Mucosa of descending colon (tissue), 3 donors: Measurements from ENCODE around the gene KLHL5. TPM values are rescaled to one million over a fixed set of nuclear protein-coding genes. Genes with fewer than 3 reads are reported as not detected.

Experiments
- ATAC-seq: fragments of 200-7000 bp; cut with Tn5 transposase; one replicate; pipeline ENCODE4 v1.9.1; 2020; ENCODE audit warnings: mild to moderate bottlenecking, moderate library complexity
- DNase-seq, 3 donors: peaks; one replicate each; pipeline ENCODE4 v3.0.0-alpha.2; 2020
- H3K36me3 ChIP-seq: fragments of 200-600 bp; one replicate; pipeline ENCODE4 v1.8.0; 2021; ENCODE audit warnings: low read depth, mild to moderate bottlenecking
- H3K4me1 ChIP-seq: fragments of 200-600 bp; one replicate; pipeline ENCODE4 v1.8.0; 2021; ENCODE audit warnings: low read depth, mild to moderate bottlenecking
- H3K4me3 ChIP-seq: fragments of 200-600 bp; one replicate; pipeline ENCODE4 v1.8.0; 2021; ENCODE audit warnings: mild to moderate bottlenecking
- H3K9me3 ChIP-seq: fragments of 200-600 bp; one replicate; pipeline ENCODE4 v1.8.0; 2021; ENCODE audit warnings: mild to moderate bottlenecking
- CTCF ChIP-seq: fragments of 200-600 bp; IDR thresholded peaks from one replicate; pipeline ENCODE4 v1.8.0; 2022; ENCODE audit warnings: antibody characterized with exemption, mild to moderate bottlenecking
- intact Hi-C, 2 donors: fragments of 100-400 bp; cut with DNase I in 1 of 2; cut with micrococcal nuclease in 1 of 2; formaldehyde crosslinking; loops; one replicate each; pipeline versions ENCODE4 v1.11.0 to v1.11.1; 2022; cut with DNase I, micrococcal nuclease
- total RNA-seq, 3 donors: library from RNA; stranded (reverse); fragmentation: NEBNext Ultra II Directional in 2 of 3; extraction: Animal tissue kit (Norgen Biotek cat#: 25700) in 2 of 3; gene quantifications; one replicate each; pipeline versions ENCODE4 v1.2.1 to v1.2.4, GENCODE V29; 2021 to 2023
- donor health status: DM: no; HTN: no; CAD: no; lungs with moderate emphysema.
- donor health status: DM: no; HTN: no; CAD: no.
- donor health status: DM: no; HTN: yes; CAD: no.

Gene KLHL5
- total RNA-seq, 3 donors from 2014 or later = 2.5 to 94.8 (median 15.2) TPM

- no peak for DNase-seq
- no peak for TF ChIP-seq CTCF
- no peak overlapping the region for H3K4me3 ChIP-seq
- no peaks in the 10 kb centered on the region for H3K36me3 ChIP-seq
- ATAC-seq = no peak
- H3K9me3 ChIP-seq = no peaks in the 10 kb centered on the region
- intact Hi-C loops = no loop called here
- H3K4me1 ChIP-seq = no peaks in the 10 kb centered on the region
Measured at GRCh38 chr4:39078829-39079228, 16.8 kb downstream of the KLHL5 start.

- intact Hi-C loops = no loop called here
- DNase-seq (no peak), ATAC-seq (no peak)
- no peak for TF ChIP-seq CTCF
- no peaks in the 10 kb centered on the region for H3K4me1 ChIP-seq
- no peaks in the 10 kb centered on the region for H3K36me3 ChIP-seq
- H3K9me3 ChIP-seq = no peaks in the 10 kb centered on the region
- no peak overlapping the region for H3K4me3 ChIP-seq
Measured at GRCh38 chr4:39083164-39083563, 21.1 kb downstream of the KLHL5 start.

GRCh38 chr4:39085891-39086290, 23.9 kb downstream of the KLHL5 start:
- no peak for ATAC-seq

GRCh38 chr4:39096847-39097246, 34.8 kb downstream of the KLHL5 start:
- H3K4me1 ChIP-seq = no peaks in the 10 kb centered on the region
- H3K9me3 ChIP-seq = no peaks in the 10 kb centered on the region
- no peaks in the 10 kb centered on the region for H3K36me3 ChIP-seq
- no peak for ATAC-seq
- H3K4me3 ChIP-seq = no peak overlapping the region
- no peak for DNase-seq
- intact Hi-C loops = no loop called here
- TF ChIP-seq CTCF = no peak

More at GRCh38 chr4:39085891-39086290, 23.9 kb downstream of the KLHL5 start:
- no peaks in the 10 kb centered on the region for H3K4me1 ChIP-seq
- no peak for TF ChIP-seq CTCF
- no peaks in the 10 kb centered on the region for H3K9me3 ChIP-seq
- intact Hi-C loops = no loop called here
- no peaks in the 10 kb centered on the region for H3K36me3 ChIP-seq
- H3K4me3 ChIP-seq = no peak overlapping the region
- DNase-seq = peak in 1 of 3 donors; percentile 7

GRCh38 chr4:39097290-39097689, 35.3 kb downstream of the KLHL5 start:
- intact Hi-C loops = no loop called here
- no peak for DNase-seq
- TF ChIP-seq CTCF = no peak
- no peaks in the 10 kb centered on the region for H3K9me3 ChIP-seq
- H3K4me1 ChIP-seq = no peaks in the 10 kb centered on the region
- H3K4me3 ChIP-seq = no peak overlapping the region
- no peaks in the 10 kb centered on the region for H3K36me3 ChIP-seq
- no peak for ATAC-seq

DNA sequence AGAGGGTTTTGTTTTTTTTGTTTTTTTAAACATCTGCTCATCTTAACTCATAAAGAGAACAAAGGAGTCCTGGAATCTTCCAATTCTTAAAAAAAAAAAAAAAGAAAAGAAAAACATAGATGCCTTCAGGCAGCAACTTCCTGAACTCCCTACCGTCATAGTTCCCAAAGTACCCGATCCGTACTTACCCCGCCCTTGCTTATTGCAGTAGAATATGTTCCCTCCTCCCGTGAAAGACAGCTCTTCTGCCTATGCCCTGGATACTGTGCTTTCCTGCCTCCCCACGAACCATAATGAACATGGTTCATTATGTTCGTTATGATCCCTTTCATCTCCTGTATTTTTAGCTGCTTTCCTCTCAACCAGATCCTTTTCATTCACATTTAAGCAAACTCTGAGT, 40.3 kb downstream of the KLHL5 start:
- ATAC-seq (peak; percentile 46), DNase-seq (no peak)
- Histone ChIP-seq H3K9me3 (no peaks in the 10 kb centered on the region), H3K4me1 (no peaks in the 10 kb centered on the region), H3K4me3 (no peak overlapping the region), H3K36me3 (no peaks in the 10 kb centered on the region)
- TF ChIP-seq CTCF = no peak
- intact Hi-C loops = no loop called here
